GM21723 (cell line): ENCODE results near the gene RPA3.

Source experiments
- ATAC-seq: cut with Tn5 transposase; IDR thresholded peaks from one replicate; pipeline ENCODE4 v1.9.1; 2021; ENCODE audit warnings: mild to moderate bottlenecking, moderate library complexity; ENCODE audit not compliant: unreplicated experiment

Gene RPA3

DNA sequence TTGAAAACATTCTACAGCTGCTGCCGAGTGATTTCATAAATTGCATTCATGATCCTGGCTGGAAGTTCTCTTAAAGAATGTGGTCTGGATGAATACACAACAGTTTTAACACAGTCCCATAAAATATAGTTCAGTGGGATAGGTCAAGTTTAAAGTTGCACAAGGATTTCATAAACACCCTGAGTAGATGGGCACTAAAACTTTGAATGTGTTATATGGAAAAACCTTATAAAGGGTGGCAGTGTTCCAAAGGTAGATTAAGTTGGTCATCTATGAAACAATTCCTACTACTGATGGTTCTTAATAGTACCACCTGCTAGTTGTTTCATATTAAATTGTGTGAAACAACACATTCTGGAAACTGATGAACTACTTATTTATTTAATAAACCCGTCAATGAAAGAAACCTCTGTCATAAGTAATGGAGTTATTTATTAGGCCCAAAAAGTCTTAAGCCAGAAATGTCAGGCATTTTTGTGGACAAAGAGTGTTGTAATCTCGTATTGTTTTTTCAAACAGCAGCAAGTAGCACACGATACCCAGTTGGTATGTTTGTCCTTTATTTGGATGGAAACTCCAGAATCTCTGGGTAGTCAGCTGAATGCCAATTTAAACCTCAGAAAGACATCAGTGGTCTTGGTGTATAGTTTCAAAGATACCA is 14.3 kb upstream of the RPA3 start:
- ATAC-seq, result no peak

DNA sequence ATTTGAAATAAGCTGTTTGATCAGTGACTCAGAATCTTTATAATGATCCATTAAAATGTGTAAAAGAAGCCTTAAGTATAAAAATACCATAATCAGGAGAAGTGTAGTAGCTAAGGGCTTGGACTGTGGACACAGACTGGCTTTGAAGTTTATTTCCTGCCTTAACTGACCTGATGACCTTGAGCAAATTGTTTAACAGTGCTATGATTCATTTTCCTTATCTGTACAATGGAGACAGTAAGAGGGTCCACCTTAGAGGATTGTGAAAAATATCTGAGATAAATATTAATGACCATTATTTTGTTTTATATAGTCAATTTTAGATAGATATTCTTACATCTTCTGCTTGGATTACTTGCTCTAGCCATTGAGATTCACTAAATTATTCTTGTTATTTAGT is 13.3 kb upstream of the RPA3 start:
- no peak for ATAC-seq

DNA sequence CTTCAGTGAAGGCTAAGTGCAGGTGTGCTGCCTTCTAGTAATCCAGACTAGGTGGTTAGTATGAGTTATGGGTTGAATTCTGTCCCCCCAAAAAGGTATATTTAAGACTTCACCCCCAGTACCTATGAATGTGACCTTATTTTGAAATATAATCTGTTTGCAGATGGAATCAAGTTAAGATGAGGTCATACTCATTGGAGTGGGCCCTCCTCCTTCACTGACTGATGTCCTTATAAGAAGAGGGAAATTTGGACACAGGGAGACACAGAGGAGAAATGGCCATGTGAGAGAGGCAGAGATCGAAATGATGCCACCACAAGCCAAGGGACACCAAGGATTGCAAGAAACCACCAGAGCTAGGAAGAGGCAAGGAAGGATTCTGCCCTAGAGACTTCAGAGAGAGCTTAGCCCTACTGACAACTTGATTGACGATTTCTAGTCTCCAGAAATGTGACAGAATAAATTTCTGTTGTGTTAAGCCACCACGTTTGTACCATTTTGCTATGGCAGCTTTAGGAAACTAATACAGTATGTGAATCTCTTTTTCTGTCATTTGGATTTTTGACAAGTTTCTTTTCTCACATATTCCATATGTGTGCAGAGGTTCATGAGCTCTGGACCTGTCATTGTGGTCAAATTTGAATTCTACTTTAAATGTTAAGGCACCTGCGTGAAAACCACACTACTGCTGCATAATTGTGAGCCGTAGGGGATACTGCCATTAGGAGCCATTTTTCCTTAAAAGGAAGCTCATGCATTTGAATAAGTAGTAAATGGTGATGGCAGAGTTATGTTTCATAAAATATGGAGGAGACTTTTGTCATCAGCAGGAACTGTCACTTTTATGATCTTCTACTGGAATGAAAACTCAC is 2.6 kb upstream of the RPA3 start:
- no peak for ATAC-seq

DNA sequence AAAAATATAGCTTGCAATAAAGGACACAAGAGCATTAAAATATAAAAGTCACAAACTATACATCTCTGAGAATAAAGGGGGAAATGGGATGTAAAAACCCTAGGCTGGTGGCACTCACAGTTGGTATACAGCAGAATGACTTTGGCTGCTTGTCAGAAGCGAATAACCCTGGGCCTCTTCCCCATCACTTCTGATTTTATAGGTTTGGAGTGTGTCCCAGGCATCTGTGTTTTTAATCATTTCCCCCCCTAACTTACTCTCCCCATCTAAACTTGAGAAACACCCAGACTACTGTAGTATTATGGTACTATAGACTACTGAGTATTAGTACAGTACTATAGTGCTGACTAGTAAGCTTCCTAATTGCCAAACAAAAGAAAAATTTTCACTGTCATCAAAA is 1.8 kb upstream of the RPA3 start:
- no peak for ATAC-seq

DNA sequence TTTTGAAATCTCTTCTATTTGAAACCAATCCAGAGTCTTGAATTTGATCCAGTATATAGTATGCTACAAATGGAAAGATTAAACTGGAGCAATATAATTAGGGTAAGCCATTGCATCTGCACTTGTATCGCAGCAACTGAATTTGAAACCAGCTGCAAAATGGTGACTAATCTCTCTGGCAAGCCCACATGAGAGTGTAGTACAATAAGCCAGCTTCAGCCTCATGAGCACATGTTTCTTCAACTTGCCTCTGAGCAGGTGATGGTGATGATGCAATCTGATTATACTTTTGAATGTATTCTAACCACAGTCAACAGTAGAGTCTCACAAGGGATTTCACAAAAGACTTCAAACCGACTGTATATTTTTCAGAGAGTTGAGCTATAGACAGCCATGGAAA is 829 bp upstream of the RPA3 start:
- ATAC-seq, result peak; percentile 96

DNA sequence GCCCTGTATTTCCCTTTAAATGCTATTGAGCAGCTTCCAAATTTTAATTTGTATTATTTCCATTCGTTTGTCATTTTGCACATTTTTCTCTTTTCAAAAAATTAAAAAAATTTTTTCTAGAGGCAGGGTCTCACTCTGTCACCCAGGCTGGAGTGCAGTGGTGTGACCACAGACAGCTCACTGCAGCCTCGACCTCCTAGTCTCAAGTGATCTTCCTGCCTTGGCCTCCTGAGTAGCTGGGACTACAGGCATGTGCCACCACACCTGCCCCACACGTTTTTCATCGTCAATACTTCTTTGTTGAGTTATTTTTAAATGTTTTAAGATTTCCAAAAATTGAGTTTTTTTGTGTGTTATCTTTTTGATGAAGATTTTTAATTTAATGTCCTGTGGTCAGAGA is 4.7 kb downstream of the RPA3 start:
- ATAC-seq, result no peak

DNA sequence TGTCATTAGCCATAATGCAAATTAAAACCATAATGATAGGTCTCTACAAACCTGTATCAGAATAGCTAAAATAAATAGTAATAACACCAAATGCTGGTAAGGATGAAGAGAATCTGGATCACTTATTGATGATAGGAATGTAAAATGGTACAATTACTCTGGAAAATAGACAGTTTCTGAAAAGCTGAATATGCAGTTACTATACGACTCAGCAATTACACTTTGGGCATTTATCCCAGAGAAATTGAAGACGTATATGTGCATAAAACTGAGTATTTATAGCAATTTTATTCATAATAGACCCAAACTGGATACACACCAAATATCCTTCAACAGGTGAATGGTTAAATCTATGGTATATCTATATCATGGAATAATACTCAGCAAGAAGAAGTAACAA is 7.9 kb downstream of the RPA3 start:
- no peak for ATAC-seq

DNA sequence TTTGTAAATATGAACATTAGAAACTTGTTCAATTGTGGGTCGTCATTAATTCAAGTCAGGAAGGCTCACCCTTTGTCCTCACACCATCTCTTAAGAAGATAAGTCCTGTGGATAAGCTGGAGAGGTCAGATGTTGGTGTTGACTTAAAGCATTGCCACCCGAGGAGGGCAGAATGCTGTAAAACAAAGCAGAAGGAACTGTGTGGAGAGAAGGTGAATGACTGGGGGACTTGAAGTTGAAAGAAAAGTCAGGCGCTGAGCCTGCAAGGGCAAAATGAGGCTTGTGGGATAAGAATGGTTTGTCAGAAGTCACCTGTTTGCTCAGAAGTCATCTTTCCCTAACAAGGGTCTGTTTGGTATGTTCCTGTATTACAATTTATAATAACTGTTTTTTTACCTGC is 9.1 kb downstream of the RPA3 start:
- no peak for ATAC-seq

DNA sequence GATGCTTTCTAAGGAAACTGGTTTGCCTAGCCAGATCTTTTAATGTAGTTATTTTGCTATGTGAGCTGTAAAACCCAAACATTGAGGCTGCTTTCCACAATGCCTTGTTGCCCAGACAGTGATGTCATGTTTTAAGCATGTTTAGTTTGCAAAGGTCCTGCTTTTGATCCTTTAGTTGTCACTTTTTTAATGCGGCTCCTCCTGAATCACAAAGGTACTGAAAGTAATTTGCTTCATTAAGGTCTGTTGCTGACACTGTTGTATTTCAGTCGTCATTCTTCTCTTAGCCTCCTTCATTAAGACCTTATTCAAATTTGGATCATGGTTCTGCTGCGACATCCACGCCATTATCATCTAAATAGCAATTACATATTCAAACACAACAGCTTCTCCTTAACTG is 10.6 kb downstream of the RPA3 start:
- no peak for ATAC-seq

DNA sequence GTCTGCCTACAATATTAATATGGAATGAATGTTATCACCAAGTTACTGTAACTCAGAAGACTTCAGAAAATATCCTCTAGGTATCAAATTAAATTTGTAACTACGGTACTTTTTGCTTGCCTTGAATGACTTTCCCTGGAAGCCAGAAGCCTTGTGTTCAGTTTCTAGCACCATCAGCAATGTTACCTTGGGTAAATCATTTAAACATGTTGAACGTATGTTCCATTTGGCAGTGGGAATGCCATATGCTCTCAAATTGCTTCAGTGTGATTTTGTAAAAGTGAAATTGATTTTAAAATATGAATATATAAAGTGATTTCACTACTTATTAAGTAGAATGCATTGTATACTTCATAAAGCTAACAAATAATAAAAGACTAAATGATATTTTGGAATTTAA is 11.2 kb downstream of the RPA3 start:
- ATAC-seq, result no peak

DNA sequence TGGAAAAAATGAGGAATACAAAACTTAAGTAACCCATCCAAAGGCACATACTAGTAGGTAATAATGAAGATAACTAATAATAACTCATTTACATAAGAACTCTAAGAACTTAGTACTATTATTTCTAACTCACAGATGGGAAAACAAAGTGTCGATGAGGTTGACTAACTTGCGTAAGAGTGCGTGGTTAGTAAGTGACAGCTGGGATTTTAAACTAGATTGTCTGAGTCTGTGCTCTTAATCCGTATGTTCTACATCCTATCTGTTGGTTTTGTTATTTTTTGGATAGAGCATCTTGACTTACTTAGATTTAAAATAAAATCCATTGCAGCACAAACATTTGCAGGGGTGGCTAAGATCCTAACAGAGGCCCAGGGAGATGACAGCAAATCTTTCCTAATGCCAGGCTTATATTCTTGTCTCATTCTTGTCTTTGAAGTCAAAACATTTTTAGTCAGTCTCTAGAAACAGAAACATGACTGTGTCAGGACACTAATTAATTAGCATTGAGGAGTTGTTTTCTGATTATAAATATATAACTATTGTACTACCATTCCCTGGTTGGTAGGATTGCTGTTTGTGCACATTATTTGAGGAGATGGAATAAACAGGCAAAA is 11.7 kb downstream of the RPA3 start:
- ATAC-seq, result no peak

DNA sequence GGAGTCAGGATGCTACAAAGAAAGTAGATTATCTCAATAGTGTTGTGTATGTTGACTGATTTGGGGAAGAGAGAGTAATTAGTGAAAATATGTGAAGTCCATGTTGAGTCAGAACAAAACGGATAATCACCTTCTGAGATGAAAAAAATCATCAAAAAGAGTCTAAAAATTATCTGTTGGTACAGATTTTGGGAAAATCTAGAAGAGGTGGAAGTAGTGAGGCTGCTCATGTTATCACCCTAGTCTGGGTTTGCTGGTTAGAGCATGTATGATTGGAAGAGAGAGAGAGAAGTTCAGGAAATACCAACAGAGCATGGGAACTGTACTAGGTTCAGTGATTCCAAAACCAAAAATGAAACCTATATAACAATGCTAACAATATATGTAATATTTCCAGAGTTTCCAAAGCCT is 12.3 kb downstream of the RPA3 start:
- ATAC-seq, result peak; percentile 71

DNA sequence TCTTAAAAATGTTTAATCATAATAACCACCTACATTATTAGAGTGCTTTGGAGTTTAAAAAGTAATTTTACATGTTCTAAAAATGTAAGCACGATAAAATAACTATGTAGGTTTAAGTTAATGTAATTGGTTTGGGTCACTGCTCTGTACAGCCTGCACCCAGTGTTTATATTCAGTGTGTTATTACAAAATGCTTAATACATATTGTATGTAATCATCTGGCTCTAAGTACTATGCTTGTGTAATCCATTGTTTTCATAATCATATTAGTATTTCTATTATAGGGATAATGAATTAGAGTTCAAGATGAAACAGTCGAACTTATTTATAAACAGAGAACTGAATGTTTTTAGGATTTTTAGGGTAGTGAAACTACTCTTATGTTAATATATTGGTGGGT is 13.1 kb downstream of the RPA3 start:
- ATAC-seq, result no peak

DNA sequence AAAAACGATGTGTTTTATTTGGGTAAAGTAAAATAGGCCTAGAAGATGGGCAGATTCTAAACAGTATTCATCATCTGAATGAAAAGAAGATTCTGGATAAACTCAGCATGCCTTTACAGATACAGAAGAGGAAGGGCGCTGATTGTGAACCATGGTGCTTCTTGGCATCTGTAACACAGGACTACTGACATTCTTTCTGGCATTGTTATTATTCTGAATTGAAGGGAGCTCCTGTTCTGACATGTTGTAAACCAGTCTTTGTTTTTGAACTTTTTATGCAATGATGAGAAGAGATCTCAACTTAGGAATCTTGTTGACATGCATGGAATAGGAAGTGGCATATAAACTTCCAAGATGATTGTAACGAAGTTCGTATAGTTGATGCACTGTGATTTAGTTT is 13.5 kb downstream of the RPA3 start:
- ATAC-seq, result no peak

DNA sequence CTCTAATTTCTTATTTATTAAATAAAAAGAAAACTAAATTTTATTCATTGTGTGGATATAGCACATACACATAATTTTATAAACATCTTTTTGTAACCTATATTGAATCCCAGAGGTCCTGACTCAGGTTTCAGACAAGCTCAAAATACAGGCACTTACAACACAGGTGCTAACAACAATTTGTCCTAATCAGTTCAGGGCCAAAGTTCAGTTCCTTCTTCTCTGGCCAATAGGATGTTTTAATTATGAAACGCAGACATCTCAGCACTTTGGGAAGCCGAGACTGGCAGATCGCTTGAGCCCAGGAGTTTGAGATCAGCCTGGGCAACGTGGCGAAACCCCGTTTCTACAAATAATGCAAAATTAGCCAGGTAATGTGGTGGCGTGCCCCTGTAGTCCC is 15.0 kb downstream of the RPA3 start:
- no peak for ATAC-seq

DNA sequence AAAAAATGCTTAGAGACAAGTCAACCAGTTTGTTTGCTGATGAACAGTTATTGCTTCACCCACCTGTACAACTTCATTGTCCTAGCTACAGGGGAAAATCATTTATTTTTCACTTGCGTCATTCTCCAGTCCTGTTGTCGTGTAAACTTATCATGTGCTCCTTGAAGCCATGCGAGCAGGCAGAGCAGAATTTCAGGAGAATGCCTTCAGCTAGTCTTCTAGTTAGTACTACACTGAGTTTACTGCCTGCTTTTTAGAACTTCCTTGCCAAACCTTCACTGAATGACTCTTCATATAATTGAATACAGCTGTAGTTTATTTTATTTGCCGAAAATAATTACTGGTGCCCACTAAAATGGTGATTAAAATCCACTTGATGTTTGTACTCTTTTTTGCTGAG is 15.6 kb downstream of the RPA3 start:
- no peak for ATAC-seq

DNA sequence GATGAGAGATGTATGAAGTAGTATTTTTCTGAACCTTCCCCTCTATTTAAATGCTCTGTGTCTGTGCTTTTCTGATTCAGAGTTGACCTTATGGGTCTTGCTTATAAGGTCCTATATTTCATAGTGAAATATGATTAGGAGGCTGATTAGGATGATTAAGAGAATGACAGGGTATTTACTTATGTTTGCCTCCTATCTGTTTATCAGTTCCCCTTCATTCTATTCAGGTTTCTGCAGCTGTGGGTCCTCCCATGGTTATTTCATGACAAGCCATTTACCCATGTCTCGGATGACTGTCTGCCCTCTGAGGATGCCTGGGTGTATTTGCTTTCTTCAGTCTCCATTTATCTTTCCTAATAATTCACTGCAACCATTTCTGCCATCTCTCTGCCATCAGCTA is 16.9 kb downstream of the RPA3 start:
- no peak for ATAC-seq

DNA sequence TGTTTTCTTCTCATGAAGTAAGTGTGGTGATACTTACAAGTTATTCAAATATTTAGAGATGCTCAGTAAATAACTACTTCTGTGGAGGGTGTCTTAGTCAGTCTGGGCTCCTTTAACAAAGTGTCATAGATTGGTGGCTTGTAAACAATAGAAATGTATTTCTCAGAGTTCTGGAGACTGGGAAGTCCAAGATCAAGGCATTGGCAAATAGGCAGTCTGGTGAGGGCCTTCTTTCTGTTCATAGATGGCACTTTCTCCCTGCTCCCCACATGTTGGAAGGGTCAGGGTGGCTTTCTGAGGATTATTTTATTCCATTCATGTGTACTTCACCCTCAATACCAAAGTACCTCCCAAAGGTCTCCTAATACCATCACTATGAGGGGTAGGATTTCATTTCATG is 18.4 kb downstream of the RPA3 start:
- ATAC-seq, result no peak

DNA sequence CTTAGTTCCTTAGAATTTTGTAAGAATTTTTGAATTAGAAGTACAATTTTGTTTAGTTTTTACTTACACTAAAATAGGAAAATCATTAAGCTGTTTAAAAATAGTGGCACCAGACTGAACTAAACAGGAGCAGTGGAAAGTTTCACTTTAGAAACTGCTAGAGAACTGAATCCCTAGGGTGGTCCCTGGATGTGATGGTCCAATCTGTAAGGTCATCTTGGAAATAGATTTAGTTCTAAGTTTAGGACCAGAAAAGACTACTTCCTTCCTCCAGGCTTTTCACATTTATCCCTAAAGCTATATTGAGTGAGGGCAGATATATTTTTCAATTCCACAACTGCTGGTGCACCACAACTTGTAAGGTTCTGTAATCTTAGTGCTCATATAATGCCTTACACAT is 19.0 kb downstream of the RPA3 start:
- no peak for ATAC-seq

DNA sequence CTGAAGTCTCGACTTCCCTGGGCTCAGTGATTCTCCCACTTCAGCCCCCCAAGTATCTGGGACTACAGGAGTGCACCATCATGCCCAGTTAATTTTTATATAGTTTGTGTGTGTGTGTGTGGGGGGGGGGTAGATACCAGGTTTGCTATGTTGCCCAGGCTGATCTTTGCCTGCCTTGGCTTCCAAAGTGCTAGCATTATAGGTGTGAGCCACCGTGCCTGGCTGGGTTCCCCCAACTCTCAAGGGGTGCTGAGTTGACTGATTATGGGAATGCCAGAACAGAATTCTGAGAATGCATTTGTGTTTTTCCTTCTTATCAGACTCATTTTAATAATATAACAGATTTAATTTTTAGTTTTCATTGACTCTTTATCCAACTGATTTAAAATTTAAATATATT is 19.5 kb downstream of the RPA3 start:
- ATAC-seq, result no peak

DNA sequence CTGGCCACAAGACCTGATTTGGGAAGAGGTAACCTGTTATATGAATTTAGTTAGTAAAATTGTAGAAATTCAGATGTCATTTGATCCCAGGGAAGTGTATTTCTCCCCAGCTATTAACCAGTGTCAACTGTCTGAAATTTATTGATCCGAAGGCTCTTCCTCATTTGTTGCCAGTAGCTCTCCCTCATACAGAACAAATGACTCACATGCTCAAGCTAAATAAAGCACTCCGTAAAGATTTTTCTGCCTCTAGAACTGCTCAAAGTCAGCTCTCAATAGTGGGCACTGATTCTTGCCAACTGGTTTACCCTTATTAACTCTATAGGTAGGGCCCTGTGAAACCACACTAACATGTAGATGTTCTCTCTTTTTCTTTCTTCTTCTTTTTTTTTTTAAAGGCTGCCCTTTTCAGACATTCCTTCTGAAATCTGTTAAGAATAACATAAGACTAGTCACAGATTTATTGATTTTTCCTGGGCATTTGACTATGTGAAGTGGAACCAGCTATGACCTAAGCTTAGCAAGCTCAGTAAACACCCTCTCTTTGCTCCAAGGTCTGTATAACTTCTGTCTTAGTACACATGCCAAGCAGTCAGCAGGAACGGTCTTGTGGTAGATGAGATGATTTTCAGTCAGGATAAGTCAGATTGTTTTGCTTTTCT is 21.8 kb downstream of the RPA3 start:
- ATAC-seq, result no peak
